ENCODE results near the gene SPN.
"Not testable (repeated sequence)": the region's sequence is repeated elsewhere in the genome, so short reads cannot be mapped to it uniquely, and the experiment has no call there.

The SPN gene, protein sequence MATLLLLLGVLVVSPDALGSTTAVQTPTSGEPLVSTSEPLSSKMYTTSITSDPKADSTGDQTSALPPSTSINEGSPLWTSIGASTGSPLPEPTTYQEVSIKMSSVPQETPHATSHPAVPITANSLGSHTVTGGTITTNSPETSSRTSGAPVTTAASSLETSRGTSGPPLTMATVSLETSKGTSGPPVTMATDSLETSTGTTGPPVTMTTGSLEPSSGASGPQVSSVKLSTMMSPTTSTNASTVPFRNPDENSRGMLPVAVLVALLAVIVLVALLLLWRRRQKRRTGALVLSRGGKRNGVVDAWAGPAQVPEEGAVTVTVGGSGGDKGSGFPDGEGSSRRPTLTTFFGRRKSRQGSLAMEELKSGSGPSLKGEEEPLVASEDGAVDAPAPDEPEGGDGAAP

DNA sequence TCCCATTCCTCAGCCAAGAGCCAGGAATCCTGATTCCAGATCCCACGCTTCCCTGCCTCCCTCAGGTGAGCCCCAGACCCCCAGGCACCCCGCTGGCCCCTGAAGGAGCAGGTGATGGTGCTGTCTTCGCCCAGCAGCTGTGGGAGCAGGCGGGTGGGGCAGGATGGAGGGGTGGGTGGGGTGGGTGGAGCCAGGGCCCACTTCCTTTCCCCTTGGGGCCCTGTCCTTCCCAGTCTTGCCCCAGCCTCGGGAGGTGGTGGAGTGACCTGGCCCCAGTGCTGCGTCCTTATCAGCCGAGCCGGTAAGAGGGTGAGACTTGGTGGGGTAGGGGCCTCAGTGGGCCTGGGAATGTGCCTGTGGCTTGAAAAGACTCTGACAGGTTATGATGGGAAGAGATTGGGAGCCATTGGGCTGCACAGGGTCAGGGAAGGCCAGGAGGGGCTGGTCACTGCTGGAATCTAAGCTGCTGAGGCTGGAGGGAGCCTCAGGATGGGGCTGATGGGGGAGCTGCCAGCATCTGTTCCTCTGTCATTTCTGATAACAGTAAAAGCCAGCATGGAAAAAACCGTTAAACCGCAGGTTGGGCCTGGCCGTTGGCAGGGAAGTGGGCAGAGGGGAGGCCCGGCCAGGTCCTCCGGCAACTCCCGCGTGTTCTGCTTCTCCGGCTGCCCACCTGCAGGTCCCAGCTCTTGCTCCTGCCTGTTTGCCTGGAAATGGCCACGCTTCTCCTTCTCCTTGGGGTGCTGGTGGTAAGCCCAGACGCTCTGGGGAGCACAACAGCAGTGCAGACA lies at the start of gene SPN:
Gene SPN, plus strand, starts transcription at position 232 of the 791 bp plus-strand sequence. Its CDS starts 482 bp downstream, at position 714.
- in situ Hi-C loops (cut with MboI; ENCODE audit: low sequenced_read_pairs) = no loop called here

DNA sequence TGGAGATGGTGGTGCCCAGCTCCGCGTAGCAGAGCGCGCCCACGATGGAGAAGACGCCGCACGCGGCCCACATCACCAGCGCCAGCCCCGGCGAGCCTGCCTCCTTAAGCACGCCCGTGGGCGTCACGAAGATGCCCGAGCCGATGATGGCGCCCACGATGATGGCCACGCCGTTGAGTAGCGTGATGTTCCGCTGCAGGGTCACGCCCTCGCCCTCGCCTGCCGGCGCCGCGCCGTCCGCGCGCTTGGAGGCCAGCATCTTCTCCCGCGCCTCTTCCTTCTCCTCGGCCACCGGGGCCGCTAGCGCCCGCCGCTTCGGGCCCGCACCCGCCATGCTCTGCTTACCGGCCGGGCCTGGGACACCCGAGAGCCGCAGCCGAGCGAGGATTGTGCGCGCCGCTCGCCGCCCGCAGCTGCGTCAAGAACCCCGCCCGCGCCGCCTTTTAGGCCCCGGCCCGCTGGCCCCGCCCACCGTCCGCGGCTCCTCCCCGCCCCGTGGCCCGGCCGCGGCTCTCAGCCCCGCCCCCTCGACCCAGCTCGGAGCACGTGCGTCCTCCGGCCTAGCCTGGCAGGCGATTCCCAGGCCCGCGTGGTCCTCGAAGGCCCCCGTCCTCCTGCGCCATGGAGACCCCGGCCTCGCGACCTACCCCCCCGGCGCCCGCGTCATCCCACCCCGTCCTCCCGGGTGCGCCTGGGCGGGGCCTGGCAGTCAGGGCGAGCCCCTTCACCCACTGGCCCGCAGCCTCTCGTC lies 49.6 kb upstream of the SPN start:
- in situ Hi-C loops (cut with MboI; ENCODE audit: low sequenced_read_pairs) = not testable (repeated sequence)

DNA sequence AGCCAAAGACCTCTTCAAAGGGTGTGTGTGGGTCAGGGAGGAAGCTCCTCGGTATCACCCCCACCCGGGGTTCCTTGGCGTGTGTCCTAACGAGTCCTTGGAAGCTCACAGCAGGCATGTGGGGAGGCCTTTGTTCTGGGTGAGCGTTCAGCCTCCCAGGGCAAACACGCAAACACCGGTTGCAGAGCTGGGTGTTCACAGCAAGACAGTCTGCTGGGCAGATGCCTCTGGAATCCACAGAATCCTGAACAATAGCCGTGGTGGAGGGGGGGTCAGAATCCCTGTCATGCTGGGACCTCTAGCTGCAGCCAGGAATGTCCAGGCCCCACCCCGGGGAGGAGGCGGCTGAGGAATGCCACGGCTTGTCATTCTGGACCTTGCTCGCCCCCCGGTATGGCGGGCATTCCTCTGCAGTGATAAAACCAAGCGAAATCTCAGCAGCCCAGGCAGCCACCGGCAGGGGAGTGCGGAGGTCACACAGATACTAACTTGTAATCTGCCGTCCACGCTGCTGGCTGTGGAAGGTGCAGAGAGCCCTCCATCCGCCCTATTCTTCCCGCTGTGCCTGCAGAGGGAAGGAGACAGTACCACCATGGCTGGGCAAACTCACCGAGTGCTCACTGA lies 48.2 kb upstream of the SPN start:
- in situ Hi-C loops (cut with MboI; ENCODE audit: low sequenced_read_pairs) = not testable (repeated sequence)

DNA sequence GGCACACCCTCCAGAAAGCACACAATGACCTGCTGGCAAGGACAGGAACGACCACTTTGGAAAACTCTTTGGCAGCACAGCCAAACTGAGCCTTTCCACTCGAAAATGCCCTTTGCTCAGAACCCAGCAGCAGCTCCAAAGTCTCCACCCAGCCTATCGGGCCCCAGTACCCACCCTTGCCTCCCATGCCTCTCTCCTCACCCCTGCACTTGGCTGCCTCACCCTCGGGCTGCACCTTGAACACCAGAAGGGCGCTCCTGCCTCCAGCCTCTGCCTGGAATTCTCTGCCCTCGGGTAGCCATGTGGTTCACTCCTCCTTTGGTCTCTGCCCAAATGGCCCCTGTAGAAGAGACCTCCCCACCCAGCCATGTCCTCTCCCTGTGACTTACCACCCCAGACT lies 46.9 kb upstream of the SPN start:
- in situ Hi-C loops (cut with MboI; ENCODE audit: low sequenced_read_pairs) = not testable (repeated sequence)

DNA sequence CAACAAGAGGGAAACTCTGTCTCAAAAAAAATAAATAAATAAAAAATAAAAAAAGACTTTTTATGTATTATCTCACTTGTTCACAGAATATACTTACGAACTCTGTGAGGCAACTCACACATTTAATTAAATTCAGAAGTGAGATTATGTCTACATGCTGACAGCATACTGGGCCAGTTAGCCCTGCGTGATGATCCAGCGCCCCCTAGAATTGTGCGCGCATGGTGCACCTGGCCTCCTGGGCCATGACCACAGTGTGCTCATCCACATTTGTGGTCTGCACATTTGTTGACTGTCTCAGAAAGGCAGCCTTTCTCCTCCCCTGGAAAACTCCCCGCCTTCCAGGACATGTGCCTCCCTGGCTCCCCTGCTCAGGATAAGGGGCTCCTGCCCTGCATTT lies 42.5 kb upstream of the SPN start:
- in situ Hi-C loops (cut with MboI; ENCODE audit: low sequenced_read_pairs) = not testable (repeated sequence)

DNA sequence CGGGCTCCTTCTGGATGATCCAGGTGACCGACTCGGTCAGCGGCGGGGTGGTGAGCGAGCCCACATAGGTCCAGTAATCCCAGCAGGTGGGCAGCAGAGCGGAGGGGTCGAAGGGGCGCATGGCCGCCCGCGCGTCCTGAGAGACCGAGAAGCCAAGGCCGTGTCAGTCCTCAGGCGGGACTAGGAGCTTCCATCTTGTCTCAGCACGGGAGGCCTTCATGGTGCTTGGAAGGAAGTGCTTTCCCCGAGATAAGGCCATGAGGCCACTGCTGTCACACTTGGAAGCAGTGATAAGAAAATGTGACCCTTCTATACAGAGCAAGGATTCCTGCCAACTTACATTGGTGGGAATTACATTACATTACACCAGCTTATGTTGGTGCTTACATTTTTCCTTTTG lies 40.3 kb upstream of the SPN start:
- in situ Hi-C loops (cut with MboI; ENCODE audit: low sequenced_read_pairs) = not testable (repeated sequence)

DNA sequence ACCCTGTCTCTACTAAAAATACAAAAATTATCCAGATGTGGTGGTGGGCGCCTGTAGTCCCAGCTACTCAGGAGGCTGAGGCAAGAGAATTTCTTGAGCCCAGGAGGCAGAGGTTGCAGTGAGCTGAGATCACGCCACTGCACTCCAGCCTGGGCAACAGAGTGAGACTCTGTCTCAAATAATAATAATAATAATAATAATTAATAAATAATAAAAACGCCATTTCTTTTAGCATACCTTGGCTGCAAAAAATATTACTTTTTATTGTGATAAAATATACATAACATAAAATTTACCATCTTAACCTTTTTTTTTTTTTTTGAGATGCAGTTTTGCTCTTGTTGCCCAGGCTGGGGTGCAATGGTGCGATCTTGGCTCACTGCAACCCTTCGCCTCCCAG lies 39.8 kb upstream of the SPN start:
- in situ Hi-C loops (cut with MboI; ENCODE audit: low sequenced_read_pairs) = not testable (repeated sequence)

DNA sequence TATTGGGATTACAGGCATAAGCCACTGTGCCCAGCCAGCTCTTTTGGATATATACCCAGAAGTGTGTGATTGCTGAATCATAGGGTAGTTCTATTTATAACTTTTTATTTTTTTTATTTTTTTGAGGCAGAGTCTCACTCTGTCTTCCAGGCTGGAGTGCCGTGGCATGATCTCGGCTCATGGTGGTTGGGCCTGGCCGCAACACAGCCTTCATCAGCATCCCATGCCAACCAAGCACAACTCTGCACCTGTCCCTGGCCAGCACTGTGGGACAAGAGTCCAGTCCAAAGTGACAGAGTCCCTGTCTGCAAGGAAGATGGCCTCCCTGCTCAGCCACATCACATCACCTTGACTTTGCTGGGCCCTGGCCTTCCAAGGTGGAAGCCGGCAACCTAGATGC lies 37.9 kb upstream of the SPN start:
- in situ Hi-C loops (cut with MboI; ENCODE audit: low sequenced_read_pairs) = not testable (repeated sequence)

DNA sequence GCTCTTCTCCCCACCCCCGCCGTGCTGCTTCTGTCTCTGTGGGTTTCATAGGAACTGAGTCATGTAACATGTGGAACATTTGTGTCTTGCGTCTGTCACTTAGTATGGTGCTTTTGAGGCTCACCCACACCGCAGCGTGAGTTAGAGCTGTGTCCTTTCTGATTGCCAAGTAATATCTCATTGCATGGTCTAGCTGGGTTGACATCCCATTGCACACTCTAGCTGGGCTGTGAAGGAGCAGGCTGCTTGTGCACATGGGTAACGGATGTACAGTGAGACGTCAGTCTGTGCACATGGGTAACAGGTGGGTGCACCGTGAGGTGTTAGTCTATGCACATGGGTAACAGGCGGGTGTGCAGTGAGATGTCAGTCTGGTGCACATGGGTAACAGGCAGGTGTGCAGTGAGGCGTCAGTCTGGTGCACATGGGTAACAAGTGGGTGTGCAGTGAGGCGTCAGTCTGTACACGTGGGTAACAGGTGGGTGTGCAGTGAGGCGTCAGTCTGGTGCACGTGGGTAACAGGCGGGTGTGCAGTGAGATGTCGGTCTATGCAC lies 36.2 kb upstream of the SPN start:
- in situ Hi-C loops (cut with MboI; ENCODE audit: low sequenced_read_pairs) = not testable (repeated sequence)

DNA sequence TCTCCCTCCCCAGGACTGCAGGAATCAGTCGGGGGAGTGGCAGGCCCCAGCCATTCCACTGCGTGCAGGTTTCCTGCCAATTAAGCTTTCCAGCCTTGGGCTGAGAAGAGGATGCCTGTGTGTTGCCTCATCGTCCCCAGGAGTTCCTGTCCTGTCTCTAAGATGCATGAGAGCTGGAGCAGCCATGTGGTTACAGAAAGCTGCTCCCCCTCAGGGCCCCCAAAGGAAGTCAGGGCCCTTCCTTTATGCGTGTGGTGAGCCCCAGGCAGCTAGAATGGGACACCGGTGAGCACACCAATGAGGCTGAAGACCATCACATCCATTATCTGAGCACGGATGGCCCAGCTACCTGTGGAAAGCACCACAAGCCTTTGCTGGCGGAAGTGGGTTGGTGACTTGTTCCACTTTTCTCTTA lies 35.4 kb upstream of the SPN start:
- in situ Hi-C loops (cut with MboI; ENCODE audit: low sequenced_read_pairs) = not testable (repeated sequence)

DNA sequence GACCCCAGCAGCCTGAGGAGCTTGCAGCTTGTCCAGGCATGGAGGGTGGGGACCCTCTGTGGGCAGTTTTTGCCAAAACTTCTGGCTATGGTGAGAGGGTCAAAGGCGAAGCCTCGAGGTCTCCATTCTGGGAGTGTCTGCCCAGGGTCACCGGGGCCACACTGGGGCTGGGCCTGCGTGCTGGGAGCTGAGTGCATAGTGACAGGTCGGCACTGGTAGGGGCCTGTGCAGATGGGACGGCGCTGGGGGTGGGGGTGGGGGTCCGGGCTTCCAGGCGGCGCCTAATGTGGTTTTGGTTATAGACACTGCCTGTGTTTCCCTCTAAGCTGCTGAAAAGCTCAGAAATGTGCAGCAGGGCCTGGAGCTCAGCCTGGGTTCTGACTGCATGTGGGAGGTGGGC lies 34.3 kb upstream of the SPN start:
- in situ Hi-C loops (cut with MboI; ENCODE audit: low sequenced_read_pairs) = not testable (repeated sequence)

DNA sequence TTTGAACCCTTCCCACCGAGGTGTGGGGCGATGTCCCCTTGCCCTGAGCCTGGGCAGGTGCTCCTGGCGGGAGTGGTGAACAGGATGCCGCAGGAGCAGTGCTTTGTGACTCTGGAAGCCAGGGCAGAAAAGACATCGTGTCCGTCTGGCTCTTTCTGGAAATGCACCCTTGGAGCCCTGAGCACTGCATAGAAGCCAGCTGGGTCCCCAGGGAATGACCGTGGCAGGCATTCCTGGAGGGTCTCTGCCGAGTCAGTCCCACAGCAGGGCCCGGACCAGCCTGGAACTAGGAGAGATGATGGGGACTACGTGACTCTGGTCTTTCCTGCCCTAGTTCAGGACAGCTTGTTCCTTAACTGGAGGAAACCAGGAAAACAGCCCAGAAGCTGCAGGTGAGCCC lies 33.7 kb upstream of the SPN start:
- in situ Hi-C loops (cut with MboI; ENCODE audit: low sequenced_read_pairs) = not testable (repeated sequence)

DNA sequence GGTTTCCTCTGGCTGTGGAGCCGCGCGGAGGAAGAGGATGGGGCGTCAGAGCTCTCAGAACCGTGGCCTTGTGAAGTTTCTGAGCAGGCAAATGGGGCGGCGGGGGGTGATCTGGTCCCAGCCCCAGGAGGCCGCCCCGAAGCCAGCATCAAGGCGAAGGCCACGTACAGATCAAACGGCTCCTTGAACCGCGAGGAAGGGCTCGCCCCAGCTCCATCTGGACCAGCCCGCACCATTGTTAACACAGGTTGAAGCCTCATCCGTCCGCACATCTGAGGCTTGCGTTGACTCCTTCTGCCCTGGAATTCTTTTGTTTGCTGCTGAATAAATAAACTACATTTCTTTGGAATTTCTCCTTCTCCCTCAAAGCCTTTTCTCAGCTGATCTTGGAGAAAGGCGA lies 31.4 kb upstream of the SPN start:
- in situ Hi-C loops (cut with MboI; ENCODE audit: low sequenced_read_pairs) = not testable (repeated sequence)

DNA sequence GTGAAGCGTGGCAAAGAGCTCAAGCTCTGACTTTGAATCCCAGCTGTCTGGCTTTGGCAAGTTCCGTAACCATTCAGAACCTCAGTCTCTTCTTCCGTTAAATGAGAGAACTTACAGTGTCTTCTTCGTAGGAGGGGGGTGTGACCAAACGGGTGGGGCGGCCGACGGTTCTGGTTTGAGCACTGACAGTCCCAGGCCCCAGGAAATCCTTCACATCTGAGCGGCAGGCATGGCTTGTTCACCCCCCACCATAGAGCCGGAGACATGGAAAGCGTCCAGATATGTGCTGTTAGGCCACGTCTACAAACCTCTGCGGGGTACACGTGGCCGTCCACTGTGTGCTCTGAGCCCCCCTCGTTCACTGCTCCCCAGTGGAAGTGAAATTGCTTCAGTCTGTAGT lies 27.1 kb upstream of the SPN start:
- in situ Hi-C loops (cut with MboI; ENCODE audit: low sequenced_read_pairs) = not testable (repeated sequence)

DNA sequence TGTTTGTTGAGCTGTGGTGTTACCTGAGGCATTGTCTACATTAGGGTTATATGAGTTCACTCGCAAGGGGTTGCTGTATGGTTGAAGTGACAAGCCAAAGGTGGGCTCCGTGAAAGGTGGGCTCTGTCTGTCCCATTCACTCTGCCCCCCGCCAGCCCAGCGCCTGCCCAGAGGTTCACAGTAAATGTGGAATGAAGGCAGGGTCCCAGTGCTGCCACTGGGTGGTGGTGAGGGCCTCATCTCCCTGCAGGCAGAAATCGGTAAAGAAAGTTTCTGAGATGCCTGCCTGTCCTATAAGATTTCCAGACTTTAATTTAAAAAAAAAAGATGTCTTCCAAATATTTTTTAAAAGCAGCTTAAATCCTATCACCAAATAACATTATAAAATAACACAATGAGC lies 26.7 kb upstream of the SPN start:
- in situ Hi-C loops (cut with MboI; ENCODE audit: low sequenced_read_pairs) = not testable (repeated sequence)

DNA sequence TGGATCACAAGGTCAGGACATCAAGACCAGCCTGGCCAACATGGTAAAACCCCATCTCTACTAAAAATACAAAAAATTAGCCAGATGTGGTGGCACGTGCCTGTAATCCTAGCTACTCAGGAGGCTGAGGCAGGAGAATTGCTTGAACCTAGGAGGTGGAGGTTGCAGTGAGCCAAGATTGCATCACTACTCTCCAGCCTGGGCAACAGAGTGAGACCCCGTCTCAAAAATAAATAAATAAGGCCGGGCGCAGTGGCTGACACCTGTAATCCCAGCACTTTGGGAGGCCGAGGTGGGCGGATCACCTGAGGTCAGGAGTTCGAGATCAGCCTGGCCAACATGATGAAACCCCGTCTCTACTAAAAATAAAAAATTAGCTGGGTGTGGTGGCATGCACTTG lies 24.3 kb upstream of the SPN start:
- in situ Hi-C loops (cut with MboI; ENCODE audit: low sequenced_read_pairs) = not testable (repeated sequence)

DNA sequence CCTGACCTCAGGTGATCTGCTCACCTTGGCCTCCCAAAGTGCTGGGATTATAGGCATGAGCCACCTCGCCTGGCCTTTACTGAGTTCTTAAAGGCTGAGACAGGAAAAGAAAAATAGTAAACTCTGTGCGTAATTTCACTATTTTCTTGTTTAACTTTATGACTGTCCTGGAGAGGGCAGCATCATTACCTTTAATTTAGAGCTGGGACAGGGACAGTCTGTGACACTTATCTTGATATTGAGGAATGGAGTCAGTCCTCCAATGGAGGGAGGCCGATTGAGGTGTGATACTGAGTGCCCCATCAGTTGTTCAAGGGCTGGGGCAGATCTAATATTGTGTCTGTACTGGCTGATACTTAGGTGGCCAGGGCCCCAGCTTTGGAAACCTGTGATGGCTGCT lies 21.5 kb upstream of the SPN start:
- in situ Hi-C loops (cut with MboI; ENCODE audit: low sequenced_read_pairs) = no loop called here

DNA sequence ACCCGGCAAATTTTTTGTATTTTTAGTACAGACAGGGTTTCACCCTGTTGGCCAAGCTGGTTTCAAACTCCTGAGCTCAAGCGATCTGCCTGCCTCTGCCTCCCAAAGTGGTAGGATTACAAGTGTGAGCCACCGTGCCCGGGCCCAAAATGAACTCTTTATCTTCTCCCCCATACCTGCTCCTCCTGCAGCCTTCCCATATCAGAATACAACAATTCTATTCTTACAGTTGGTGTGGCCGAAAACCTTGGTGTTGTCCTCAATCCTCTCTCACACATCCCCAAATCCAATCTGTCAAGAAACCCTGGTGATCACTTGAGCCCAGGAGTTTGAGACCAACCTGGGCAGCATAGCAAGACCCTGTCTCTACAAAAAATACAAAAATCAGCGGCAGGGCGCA lies 19.5 kb upstream of the SPN start:
- in situ Hi-C loops (cut with MboI; ENCODE audit: low sequenced_read_pairs) = no loop called here

DNA sequence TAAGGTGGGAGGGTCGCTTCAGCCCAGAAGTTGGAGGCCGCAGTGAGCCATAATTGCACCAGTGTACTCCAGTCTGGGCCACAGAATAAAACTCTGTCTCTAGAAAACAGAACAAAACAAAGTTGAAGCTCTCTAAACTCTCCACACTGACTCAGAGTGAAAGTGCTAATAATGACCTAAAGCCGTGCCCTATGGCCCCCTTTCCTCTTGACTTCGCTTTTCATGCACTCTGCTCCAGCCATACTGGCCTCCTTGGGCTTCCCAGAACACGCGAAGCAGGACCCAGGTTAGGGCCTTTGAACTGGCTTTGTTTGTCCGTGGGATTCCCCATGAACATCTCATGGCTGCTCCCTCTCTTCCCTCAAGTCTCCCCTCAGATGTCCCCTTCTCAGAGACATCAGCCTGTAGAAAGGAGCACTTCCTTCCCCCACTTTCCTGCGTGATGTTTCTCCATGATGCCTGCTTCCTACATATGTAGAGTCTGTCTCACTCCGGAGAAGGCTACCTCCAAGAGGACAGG lies 18.6 kb upstream of the SPN start:
- in situ Hi-C loops (cut with MboI; ENCODE audit: low sequenced_read_pairs) = no loop called here

DNA sequence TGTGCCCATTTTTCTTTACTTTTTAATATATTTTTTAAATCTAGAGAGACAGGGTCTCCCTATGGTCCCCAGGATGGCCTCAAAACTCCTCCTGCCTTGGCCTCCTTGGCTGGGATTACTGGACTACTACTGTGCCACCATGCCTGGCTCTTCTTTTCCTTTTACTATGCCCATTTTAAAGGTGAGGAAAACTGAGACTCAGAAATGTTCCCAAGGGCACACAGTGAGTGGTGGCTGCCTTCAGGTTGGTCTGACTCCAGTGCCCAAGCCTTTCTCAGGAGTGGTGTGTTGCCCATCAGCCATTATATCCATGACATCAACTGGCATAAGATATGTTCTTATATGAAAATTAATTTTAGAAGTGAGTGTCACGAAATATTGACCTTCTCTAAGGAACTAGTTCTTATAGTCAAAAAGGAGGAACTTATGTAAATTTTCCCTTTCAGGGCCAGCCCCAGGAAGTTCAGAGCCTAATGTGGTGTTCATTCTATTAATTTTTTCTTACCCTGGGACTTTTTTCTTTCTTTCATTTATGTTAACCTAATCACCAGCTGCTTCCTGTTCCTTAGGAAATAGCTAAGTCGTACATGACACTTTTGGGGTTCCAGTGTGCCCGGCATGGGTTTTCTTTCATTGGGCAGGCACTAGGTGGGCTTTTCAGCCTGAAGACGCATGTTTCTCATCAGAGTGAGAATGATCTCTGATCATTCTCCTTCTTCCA lies 17.9 kb upstream of the SPN start:
- in situ Hi-C loops (cut with MboI; ENCODE audit: low sequenced_read_pairs) = no loop called here
